22Rv1 (cell line): ENCODE results near the gene PAAF1.

Source experiments
- H3K27ac ChIP-seq: fragments of 450-650 bp; 2 replicates; pipeline ENCODE4 v1.5.1; 2017
- ZFX ChIP-seq: fragments of 450-650 bp; IDR thresholded peaks from 2 replicates; pipeline ENCODE4 v1.6.1; 2017; ENCODE audit warnings: antibody characterized with exemption, borderline replicate concordance
- TF ChIP-seq, protein P1 (sequence below): fragments of 450-650 bp; IDR thresholded peaks from 2 replicates; pipeline ENCODE4 v1.5.1; 2017; ENCODE audit warnings: mild to moderate bottlenecking

PAAF1 gene

DNA sequence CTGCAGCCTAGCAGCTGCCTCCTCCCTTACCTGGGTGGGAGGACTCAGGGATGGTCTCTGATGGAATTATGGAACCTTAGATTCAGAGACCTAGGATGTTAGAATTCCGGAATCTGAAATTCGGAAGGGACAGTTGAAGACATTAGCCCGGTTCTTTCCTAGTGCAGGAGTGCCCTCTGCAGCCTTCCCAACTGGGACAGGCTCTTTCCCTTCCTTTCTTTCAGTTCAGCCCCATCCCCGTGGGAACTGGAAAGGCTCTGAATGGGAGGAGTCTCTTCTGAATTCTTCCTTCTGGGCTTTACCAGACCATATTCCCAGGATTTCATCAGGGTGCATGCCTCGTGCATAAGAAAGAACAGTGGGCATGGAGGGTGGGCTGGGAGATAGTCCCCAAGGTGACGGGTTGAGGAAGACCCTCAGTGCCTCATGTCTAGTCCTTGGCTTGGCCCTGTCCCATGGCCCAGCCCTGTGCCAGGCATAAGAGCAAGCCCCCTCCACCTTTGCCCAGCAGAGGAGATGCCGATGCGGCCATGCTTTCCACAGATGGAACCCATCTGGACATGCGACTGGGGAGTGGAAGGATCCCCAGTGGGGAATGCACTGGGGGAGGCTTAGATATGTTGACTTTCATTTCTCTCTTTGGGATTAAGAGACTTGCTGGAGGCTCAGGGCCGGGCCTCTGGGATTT lies 88.4 kb downstream of the PAAF1 start:
- H3K27ac ChIP-seq: no peak overlapping the region
- no peak for TF ChIP-seq ZFX
- TF ChIP-seq, protein P1, sequence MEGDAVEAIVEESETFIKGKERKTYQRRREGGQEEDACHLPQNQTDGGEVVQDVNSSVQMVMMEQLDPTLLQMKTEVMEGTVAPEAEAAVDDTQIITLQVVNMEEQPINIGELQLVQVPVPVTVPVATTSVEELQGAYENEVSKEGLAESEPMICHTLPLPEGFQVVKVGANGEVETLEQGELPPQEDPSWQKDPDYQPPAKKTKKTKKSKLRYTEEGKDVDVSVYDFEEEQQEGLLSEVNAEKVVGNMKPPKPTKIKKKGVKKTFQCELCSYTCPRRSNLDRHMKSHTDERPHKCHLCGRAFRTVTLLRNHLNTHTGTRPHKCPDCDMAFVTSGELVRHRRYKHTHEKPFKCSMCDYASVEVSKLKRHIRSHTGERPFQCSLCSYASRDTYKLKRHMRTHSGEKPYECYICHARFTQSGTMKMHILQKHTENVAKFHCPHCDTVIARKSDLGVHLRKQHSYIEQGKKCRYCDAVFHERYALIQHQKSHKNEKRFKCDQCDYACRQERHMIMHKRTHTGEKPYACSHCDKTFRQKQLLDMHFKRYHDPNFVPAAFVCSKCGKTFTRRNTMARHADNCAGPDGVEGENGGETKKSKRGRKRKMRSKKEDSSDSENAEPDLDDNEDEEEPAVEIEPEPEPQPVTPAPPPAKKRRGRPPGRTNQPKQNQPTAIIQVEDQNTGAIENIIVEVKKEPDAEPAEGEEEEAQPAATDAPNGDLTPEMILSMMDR: no peak

- H3K27ac ChIP-seq: no peak overlapping the region
- TF ChIP-seq, protein P1: no peak
- TF ChIP-seq ZFX: no peak
Measured at GRCh38 chr11:73965764-73966121, 88.9 kb downstream of the PAAF1 start.

DNA sequence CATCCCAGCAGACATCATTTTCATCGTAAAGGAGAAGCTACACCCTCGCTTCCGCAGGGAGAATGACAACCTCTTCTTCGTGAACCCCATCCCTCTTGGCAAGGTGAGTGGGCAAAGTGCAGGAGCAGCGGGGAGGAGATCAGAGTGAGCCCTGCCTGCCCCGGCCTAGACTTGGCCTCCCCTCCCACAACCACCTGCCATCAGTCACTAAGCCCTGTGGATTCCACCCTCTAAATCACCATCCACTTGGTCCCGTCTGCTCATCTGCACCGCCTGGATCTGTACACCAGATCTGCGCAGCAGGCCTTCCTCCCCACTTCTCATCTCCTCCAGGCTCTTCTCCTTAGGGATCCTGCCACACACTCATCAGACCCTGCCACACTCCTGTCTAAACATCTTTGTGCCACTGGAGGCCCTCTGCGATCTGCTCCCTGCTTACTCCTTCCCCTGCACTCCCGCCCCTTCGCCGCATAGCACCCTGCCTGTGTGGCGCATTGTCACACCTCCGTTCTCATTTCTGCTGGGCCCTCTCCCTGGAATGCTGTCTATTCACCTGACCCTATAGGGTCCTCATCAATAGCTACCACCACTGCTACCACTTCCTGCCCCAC lies 91.7 kb downstream of the PAAF1 start:
- H3K27ac ChIP-seq: no peak overlapping the region
- TF ChIP-seq, protein P1: no peak
- TF ChIP-seq ZFX: no peak

DNA sequence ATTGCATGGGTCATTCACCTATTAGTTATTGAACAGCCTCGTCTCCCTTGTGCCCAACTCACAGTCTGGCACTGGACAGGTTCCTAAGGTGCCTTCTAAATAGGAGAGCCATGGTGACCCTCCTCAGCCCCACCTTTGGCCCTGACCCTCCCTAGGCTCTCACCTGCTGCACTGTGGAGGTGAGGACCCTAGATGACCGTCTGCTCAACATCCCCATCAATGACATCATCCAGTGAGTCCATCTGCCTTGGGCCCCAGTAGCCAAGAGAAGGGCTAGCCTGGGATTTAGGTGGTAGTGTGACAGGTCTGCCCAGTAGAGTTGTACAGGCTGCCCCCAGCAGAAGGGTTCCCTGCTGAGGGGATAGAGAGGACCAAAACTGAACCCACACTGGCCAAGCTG lies 92.3 kb downstream of the PAAF1 start:
- no peak overlapping the region for H3K27ac ChIP-seq
- TF ChIP-seq ZFX: no peak
- TF ChIP-seq, protein P1: no peak

GRCh38 chr11:73969991-73970800 lies 93.4 kb downstream of the PAAF1 start:
- TF ChIP-seq ZFX: no peak
- TF ChIP-seq, protein P1: no peak
- no peak overlapping the region for H3K27ac ChIP-seq

GRCh38 chr11:73971175-73971719 lies 94.4 kb downstream of the PAAF1 start:
- no peak for TF ChIP-seq ZFX
- TF ChIP-seq, protein P1: no peak

More at GRCh38 chr11:73971175-73971719, 94.4 kb downstream of the PAAF1 start:
- no peak overlapping the region for H3K27ac ChIP-seq
